ENCODE data around the gene UTF1.

UTF1 gene

GRCh38 chr10:133235265-133235855, 5.3 kb downstream of the UTF1 start:
- no peak for TF ChIP-seq GATA1 (IDR thresholded peaks at IDR 0.05; ENCODE audit: low read depth, low read length)
- TF ChIP-seq POLR2A (IDR thresholded peaks at IDR 0.05; ENCODE audit: low read length): no peak
- DNase-seq: peak; percentile 22 to 30

GRCh38 chr10:133235932-133236331, 5.9 kb downstream of the UTF1 start:
- no peak for DNase-seq
- TF ChIP-seq GATA1 (IDR thresholded peaks at IDR 0.05; ENCODE audit: low read depth, low read length) (no peak), POLR2A (IDR thresholded peaks at IDR 0.05; ENCODE audit: low read length) (no peak)

GRCh38 chr10:133236401-133237240, 6.6 kb downstream of the UTF1 start:
- TF ChIP-seq GATA1 (IDR thresholded peaks at IDR 0.05; ENCODE audit: low read depth, low read length): no peak
- TF ChIP-seq POLR2A (IDR thresholded peaks at IDR 0.05; ENCODE audit: low read length): no peak

GRCh38 chr10:133237241-133237587, 7.2 kb downstream of the UTF1 start:
- DNase-seq: no peak
- TF ChIP-seq POLR2A (IDR thresholded peaks at IDR 0.05; ENCODE audit: low read length) (no peak), GATA1 (IDR thresholded peaks at IDR 0.05; ENCODE audit: low read depth, low read length) (no peak)

More at GRCh38 chr10:133236401-133237240, 6.6 kb downstream of the UTF1 start:
- peak in 1 of 2 experiments; percentile 41 for DNase-seq

GRCh38 chr10:133237588-133238465, 7.8 kb downstream of the UTF1 start, which contains the start of gene VENTX:
Gene VENTX (plus strand): TSS chr10:133237855. CDS start chr10:133237915, 60 bp downstream.
- peak; percentile 34 to 50 for DNase-seq
- no peak for TF ChIP-seq GATA1 (IDR thresholded peaks at IDR 0.05; ENCODE audit: low read depth, low read length)
- TF ChIP-seq POLR2A (IDR thresholded peaks at IDR 0.05; ENCODE audit: low read length): no peak

- no peak for DNase-seq
- no peak for TF ChIP-seq POLR2A (IDR thresholded peaks at IDR 0.05; ENCODE audit: low read length)
These were observed 8.4 kb downstream of the UTF1 start for GRCh38 chr10:133238466-133238804.

- DNase-seq: no peak
- TF ChIP-seq POLR2A (IDR thresholded peaks at IDR 0.05; ENCODE audit: low read length) (no peak), GATA1 (IDR thresholded peaks at IDR 0.05; ENCODE audit: low read depth, low read length) (no peak)
These were observed 10.0 kb downstream of the UTF1 start for GRCh38 chr10:133239990-133240389.

- TF ChIP-seq POLR2A (IDR thresholded peaks at IDR 0.05; ENCODE audit: low read length): no peak
- TF ChIP-seq GATA1 (IDR thresholded peaks at IDR 0.05; ENCODE audit: low read depth, low read length): no peak
- DNase-seq: peak in 1 of 2 experiments; percentile 27
These were observed 11.6 kb downstream of the UTF1 start for GRCh38 chr10:133241501-133242205.

- peak; percentile 41 to 59 for DNase-seq
- no peak for TF ChIP-seq GATA1 (IDR thresholded peaks at IDR 0.05; ENCODE audit: low read depth, low read length)
- no peak for TF ChIP-seq POLR2A (IDR thresholded peaks at IDR 0.05; ENCODE audit: low read length)
These were observed 12.8 kb downstream of the UTF1 start for GRCh38 chr10:133242611-133243356.

GRCh38 chr10:133243593-133243992, 13.6 kb downstream of the UTF1 start:
- no peak for TF ChIP-seq GATA1 (IDR thresholded peaks at IDR 0.05; ENCODE audit: low read depth, low read length)
- TF ChIP-seq POLR2A (IDR thresholded peaks at IDR 0.05; ENCODE audit: low read length): no peak
- no peak for DNase-seq

GRCh38 chr10:133245439-133246235, 15.6 kb downstream of the UTF1 start:
- DNase-seq: peak; percentile 96 to 99
- TF ChIP-seq GATA1 (IDR thresholded peaks at IDR 0.05; ENCODE audit: low read depth, low read length) (no peak), POLR2A (IDR thresholded peaks at IDR 0.05; ENCODE audit: low read length) (peak; percentile 41)

GRCh38 chr10:133246236-133246626, 16.2 kb downstream of the UTF1 start:
- DNase-seq: peak in 1 of 2 experiments; percentile 67
- TF ChIP-seq POLR2A (IDR thresholded peaks at IDR 0.05; ENCODE audit: low read length) (peak; percentile 27), GATA1 (IDR thresholded peaks at IDR 0.05; ENCODE audit: low read depth, low read length) (no peak)

Data from erythroblast (primary cell).